Uterus (tissue), 4 donors: ENCODE data around the gene MYH3. TPM values are rescaled to one million over a fixed set of nuclear protein-coding genes. Genes with fewer than 3 reads are reported as not detected.

Source experiments
- DNase-seq, 2 donors: peaks; one replicate each; pipeline ENCODE4 v3.0.0-alpha.2; 2019 to 2020
- H3K27ac ChIP-seq, 2 donors: fragments of 200-600 bp; sonication (generic); 1 replicate in 1 of 2; 2 replicates in 1 of 2; pipeline ENCODE4 v1.5.1; 2016 to 2018
- H3K27me3 ChIP-seq, 2 donors: fragments of 200-600 bp; sonication (generic); one replicate each; pipeline ENCODE4 v1.5.1; 2018 to 2019; ENCODE audit warnings: control low read depth in 1 of 2
- H3K36me3 ChIP-seq, 2 donors: fragments of 200-600 bp; sonication (generic); one replicate each; pipeline ENCODE4 v1.5.1; 2019; ENCODE audit warnings: control low read depth in 1 of 2
- H3K4me1 ChIP-seq, 2 donors: fragments of 200-600 bp; sonication (generic); one replicate each; pipeline ENCODE4 v1.5.1; 2018 to 2019; ENCODE audit warnings: control low read depth in 1 of 2
- H3K4me3 ChIP-seq, 2 donors: fragments of 200-600 bp; sonication (generic); 1 replicate in 1 of 2; 2 replicates in 1 of 2; pipeline ENCODE4 v1.5.1; 2018 to 2019; ENCODE audit warnings: mild to moderate bottlenecking in 1 of 2
- H3K9me3 ChIP-seq, 2 donors: fragments of 200-600 bp; sonication (generic); one replicate each; pipeline ENCODE4 v1.5.1; 2019; ENCODE audit warnings: control low read depth in 1 of 2
- CTCF ChIP-seq, 4 experiments: fragments of 200-600 bp in 2 of 4; fragments of 450-650 bp in 2 of 4; sonication (generic) in 2 of 4; IDR thresholded peaks; one replicate each; pipeline ENCODE4 v1.5.1; 2016 to 2019; ENCODE audit warnings: antibody characterized with exemption in 4 of 4, mild to moderate bottlenecking in 2 of 4, moderate library complexity in 1 of 4
- POLR2A ChIP-seq, 2 donors: fragments of 450-650 bp; IDR thresholded peaks; one replicate each; pipeline ENCODE4 v1.6.1; 2016; ENCODE audit warnings: antibody characterized with exemption in 2 of 2, mild to moderate bottlenecking in 1 of 2, moderate library complexity in 1 of 2
- intact Hi-C: fragments of 100-400 bp; cut with DNase I; formaldehyde crosslinking; loops from one replicate; pipeline ENCODE4 v1.15.1; 2023; ENCODE audit warnings: low total_unique reads
- total RNA-seq, 4 donors: library from RNA; depleted of rRNA in 3 of 4; stranded (reverse); fragments of >200 nt in 3 of 4; gene quantifications; one replicate each; pipeline versions ENCODE4 v1.1.0 to v1.2.4, GENCODE V29; 2014 to 2023
- donor health status: DM: yes; HTN: yes; CAD: no.

The MYH3 gene
- total RNA-seq, 4 donors from 2014 or later = under 0.01 to 11.9 (median 3.1) TPM

DNA sequence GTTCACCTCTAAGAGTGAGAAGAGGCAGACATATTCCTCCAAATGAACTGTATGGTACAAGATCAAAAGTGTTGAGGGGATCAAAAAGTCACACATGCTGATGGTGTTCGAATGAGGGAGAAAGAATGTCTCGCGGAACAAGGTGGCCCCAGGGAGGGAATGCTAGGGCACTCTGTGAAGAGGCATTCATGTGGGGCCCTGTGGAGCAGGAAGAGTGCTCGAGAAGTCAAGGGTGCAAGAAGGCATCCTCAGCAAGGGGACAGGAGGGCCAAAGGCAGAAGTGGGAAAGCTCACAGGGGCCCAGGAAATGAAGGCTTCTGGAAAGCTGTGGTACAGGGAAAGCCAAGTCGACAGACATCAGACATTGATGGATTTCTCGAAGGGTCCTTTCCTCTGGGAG lies 6.1 kb upstream of the MYH3 start:
- no peak overlapping the region for H3K27ac ChIP-seq
- no peaks in the 10 kb centered on the region for H3K4me1 ChIP-seq
- intact Hi-C loops = no loop called here
- no peaks in the 10 kb centered on the region for H3K27me3 ChIP-seq
- TF ChIP-seq POLR2A (IDR thresholded peaks at IDR 0.05) = no peak
- TF ChIP-seq CTCF (IDR thresholded peaks at IDR 0.05) = no peak
- H3K36me3 ChIP-seq = no peaks in the 10 kb centered on the region
- DNase-seq = no peak
- no peaks in the 10 kb centered on the region for H3K9me3 ChIP-seq
- H3K4me3 ChIP-seq = no peak overlapping the region

DNA sequence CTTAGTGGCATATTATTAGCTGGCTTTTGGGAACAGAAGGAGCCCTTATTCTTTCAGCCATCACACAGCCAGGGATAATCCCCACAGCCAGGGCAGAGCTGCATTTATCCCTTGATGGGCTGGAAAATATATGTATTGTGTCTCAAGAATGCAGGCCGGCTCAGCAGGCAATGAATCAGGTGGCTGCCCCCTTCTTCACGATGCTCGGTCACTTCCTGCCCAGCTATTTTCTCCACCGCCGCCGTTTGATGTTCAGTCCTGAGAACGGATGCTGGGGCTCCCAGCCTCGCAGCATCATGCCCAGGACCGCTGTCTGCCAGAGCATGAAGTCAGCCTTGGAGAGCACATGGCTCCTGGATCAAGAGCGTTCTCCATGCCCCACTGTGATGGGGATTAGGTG lies 4.3 kb upstream of the MYH3 start:
- no peak for DNase-seq
- TF ChIP-seq POLR2A (IDR thresholded peaks at IDR 0.05) (no peak), CTCF (IDR thresholded peaks at IDR 0.05) (no peak)
- H3K27me3 ChIP-seq = no peaks in the 10 kb centered on the region

DNA sequence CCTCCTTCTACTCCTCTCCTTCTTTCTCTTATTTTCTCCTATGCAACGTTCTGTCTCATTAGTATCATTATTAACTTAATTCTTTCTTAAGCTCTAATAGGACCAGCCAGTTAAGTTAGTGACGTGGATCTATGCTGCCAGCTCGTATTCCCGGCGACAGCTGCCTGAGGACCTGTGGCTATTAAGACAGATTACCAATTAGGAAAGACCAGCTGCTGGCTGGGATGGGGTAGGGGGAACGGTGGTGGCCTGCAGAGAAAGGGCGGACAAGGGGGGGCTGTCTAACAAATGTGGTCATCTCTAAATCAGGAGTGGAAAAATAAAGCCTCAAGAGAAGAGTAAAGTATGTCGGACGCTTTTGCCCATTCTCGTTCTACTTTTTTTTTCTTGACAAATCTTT lies 770 bp upstream of the MYH3 start:
- Histone ChIP-seq H3K36me3 (no peaks in the 10 kb centered on the region), H3K9me3 (no peaks in the 10 kb centered on the region), H3K27me3 (no peaks in the 10 kb centered on the region), H3K27ac (no peak overlapping the region), H3K4me3 (no peak overlapping the region), H3K4me1 (no peaks in the 10 kb centered on the region)
- intact Hi-C loops = no loop called here
- TF ChIP-seq CTCF (IDR thresholded peaks at IDR 0.05) = no peak
- no peak for TF ChIP-seq POLR2A (IDR thresholded peaks at IDR 0.05)
- no peak for DNase-seq

More for the DNA sequence above, 4.3 kb upstream of the MYH3 start:
- H3K36me3 ChIP-seq = no peaks in the 10 kb centered on the region
- H3K9me3 ChIP-seq = no peaks in the 10 kb centered on the region
- H3K27ac ChIP-seq = no peak overlapping the region
- intact Hi-C loops = no loop called here
- no peak overlapping the region for H3K4me3 ChIP-seq
- no peaks in the 10 kb centered on the region for H3K4me1 ChIP-seq

DNA sequence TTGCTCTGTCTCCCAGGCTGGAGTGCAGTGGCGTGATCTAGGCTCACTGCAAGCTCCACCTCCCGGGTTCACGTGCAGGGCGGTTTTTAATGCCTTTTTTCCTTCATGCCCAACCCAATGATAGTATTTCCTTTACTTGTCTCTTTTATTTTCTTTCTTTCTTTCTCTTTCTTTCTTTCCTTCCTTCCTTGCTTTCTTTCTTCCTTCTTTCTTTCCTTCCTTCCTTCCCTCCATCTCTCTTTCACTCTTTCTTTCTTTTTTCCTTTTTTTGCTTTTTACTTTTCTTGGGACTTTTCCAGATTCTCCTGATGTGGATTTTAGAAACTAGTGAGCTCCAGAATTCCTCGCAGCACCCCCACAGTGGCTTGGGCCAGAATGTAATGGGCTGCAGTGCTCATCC lies 3.1 kb downstream of the MYH3 start:
- H3K36me3 ChIP-seq = no peaks in the 10 kb centered on the region
- H3K4me1 ChIP-seq = no peaks in the 10 kb centered on the region
- H3K9me3 ChIP-seq = no peaks in the 10 kb centered on the region
- DNase-seq = no peak
- no peaks in the 10 kb centered on the region for H3K27me3 ChIP-seq
- H3K4me3 ChIP-seq = no peak overlapping the region
- intact Hi-C loops = no loop called here
- no peak overlapping the region for H3K27ac ChIP-seq
- TF ChIP-seq POLR2A (IDR thresholded peaks at IDR 0.05) (no peak), CTCF (IDR thresholded peaks at IDR 0.05) (no peak)

GRCh38 chr17:10652984-10653659 lies 4.0 kb downstream of the MYH3 start:
- Histone ChIP-seq H3K36me3 (no peaks in the 10 kb centered on the region), H3K27ac (no peak overlapping the region), H3K9me3 (no peaks in the 10 kb centered on the region), H3K4me1 (no peaks in the 10 kb centered on the region), H3K4me3 (no peak overlapping the region), H3K27me3 (no peaks in the 10 kb centered on the region)
- intact Hi-C loops = no loop called here
- no peak for TF ChIP-seq CTCF (IDR thresholded peaks at IDR 0.05)
- no peak for TF ChIP-seq POLR2A (IDR thresholded peaks at IDR 0.05)
- no peak for DNase-seq
